Epithelial cell of esophagus (primary cell): ENCODE results near the gene GAMT.

Experiments
- DNase-seq: peaks from one replicate; pipeline ENCODE4 v3.0.0; 2010; ENCODE audit warnings: low read depth
- H3K4me3 ChIP-seq: 2 replicates; pipeline ENCODE4 v1.5.1; 2011; ENCODE audit warnings: mild to moderate bottlenecking, low read length, control low read depth
- CTCF ChIP-seq: IDR thresholded peaks from 2 replicates; pipeline ENCODE4 v1.5.1; 2011; ENCODE audit warnings: low read depth, mild to moderate bottlenecking, low read length, control low read depth, inconsistent platforms; ENCODE audit not compliant: insufficient read depth; ENCODE audit errors: missing control alignments

The GAMT gene

GRCh38 chr19:1397838-1398237 lies 3.5 kb downstream of the GAMT start:
- no peak for TF ChIP-seq CTCF
- DNase-seq = no peak
- H3K4me3 ChIP-seq = no peak overlapping the region

- DNase-seq = no peak
- H3K4me3 ChIP-seq = no peak overlapping the region
- no peak for TF ChIP-seq CTCF
Measured at GRCh38 chr19:1396768-1397679, 4.3 kb downstream of the GAMT start.

GRCh38 chr19:1396019-1396767 lies 5.1 kb downstream of the GAMT start:
- TF ChIP-seq CTCF = no peak
- no peak overlapping the region for H3K4me3 ChIP-seq
- DNase-seq = no peak

DNA sequence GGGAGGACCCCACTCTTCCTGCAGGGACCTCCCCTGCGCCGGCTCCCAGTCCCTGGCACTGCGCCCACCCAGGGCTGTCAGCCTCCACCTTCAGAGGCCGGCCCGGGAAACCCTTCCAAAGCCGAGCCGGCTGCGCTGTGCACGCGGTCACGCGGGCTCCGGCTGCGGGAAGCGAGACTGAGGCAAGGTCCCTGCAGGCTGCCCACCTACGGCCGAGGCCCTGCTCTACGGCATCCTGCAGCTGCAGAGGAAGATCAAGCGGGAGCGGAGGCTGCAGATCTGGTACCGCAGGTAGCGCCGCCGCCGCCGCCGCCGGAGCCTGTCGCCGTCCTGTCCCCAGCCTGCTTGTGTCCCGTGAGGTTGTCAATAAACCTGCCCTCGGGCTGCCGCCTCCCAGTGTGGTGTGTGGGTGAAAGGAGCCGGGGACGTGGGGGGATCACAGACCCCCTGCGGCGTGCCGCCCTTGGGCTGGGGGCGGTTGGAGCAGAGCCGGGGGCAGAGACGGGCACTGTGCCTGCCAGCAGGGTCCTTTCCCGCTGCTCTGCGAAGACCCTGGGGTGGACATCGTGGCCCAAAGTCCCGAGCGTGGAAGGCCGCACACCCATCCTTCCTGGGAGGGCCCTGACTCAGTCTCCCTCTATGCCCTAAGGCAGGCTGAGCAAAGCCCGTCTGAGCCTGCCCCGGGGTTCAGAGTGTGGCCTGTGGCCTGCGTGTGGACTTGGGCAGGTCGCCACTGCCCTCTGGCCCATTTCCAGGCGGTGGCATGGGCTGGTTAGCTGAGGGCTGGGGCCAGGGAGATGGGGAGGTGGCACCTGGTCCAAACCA lies 5.9 kb downstream of the GAMT start:
- no peak overlapping the region for H3K4me3 ChIP-seq
- TF ChIP-seq CTCF = no peak
- DNase-seq = no peak

GRCh38 chr19:1394252-1395193 lies 6.8 kb downstream of the GAMT start:
- no peak for TF ChIP-seq CTCF
- no peak overlapping the region for H3K4me3 ChIP-seq
- peak; percentile 46 for DNase-seq

DNA sequence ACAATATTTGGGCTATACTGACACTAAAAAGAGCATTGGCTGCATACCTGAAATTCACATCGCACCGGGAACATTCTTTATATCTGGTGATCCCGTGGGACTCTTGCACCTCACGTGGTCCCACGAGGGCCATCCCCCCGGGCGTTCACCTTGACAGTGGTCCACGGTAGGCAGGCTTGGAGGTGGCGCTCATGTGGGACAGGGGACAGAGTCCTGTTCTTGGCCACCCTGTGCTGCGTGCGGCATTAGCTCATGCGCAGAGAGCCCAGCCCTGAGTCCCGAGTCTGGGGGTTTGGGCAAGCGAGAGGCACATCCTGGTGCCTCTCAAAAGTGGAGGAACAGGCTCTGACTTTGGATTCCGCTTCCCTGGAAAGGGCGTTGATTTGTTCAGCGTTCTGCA lies 7.5 kb downstream of the GAMT start:
- no peak for DNase-seq
- H3K4me3 ChIP-seq = no peak overlapping the region
- TF ChIP-seq CTCF = no peak
